HEK293 (cell line): ENCODE results near the gene CTXN3.

Source experiments
- CTCF ChIP-seq: fragments of 450-650 bp; formaldehyde crosslinking; IDR thresholded peaks from 2 replicates; pipeline ENCODE4 v1.5.1; 2016; ENCODE audit warnings: missing biosample characterization, missing genetic modification characterization
- HOXA7 ChIP-seq: sonication (generic); formaldehyde crosslinking; IDR thresholded peaks from 2 replicates; pipeline ENCODE4 v1.8.1; 2022; ENCODE audit warnings: missing genetic modification reagents, borderline replicate concordance
- WT1 ChIP-seq: fragments of 450-650 bp; formaldehyde crosslinking; IDR thresholded peaks from 2 replicates; pipeline ENCODE4 v1.5.1; 2016; ENCODE audit warnings: missing biosample characterization, missing genetic modification characterization
- ZBTB1 ChIP-seq: fragments of 450-650 bp; formaldehyde crosslinking; IDR thresholded peaks from 2 replicates; pipeline ENCODE4 v1.5.1; 2016; ENCODE audit warnings: missing biosample characterization, missing genetic modification characterization
- ZNF121 ChIP-seq: fragments of 450-650 bp; formaldehyde crosslinking; IDR thresholded peaks from 2 replicates; pipeline ENCODE4 v1.5.1; 2016; ENCODE audit warnings: missing biosample characterization, missing genetic modification characterization
- ZNF146 ChIP-seq: fragments of 450-650 bp; formaldehyde crosslinking; IDR thresholded peaks from 2 replicates; pipeline ENCODE4 v1.5.1; 2016; ENCODE audit warnings: missing biosample characterization, missing genetic modification characterization
- ZNF155 ChIP-seq: fragments of 450-650 bp; formaldehyde crosslinking; IDR thresholded peaks from 2 replicates; pipeline ENCODE4 v1.5.1; 2016; ENCODE audit warnings: missing biosample characterization, missing genetic modification characterization
- ZNF214 ChIP-seq: fragments of 450-650 bp; formaldehyde crosslinking; IDR thresholded peaks from 2 replicates; pipeline ENCODE4 v1.5.1; 2017; ENCODE audit warnings: missing biosample characterization, mild to moderate bottlenecking, missing genetic modification characterization, borderline replicate concordance
- ZNF391 ChIP-seq: fragments of 450-650 bp; formaldehyde crosslinking; IDR thresholded peaks from 2 replicates; pipeline ENCODE4 v1.5.1; 2016; ENCODE audit warnings: low read depth, missing biosample characterization, missing genetic modification characterization, borderline replicate concordance
- ZNF398 ChIP-seq: fragments of 450-650 bp; formaldehyde crosslinking; IDR thresholded peaks from 2 replicates; pipeline ENCODE4 v1.5.1; 2017; ENCODE audit warnings: missing biosample characterization, missing genetic modification characterization
- ZNF830 ChIP-seq: fragments of 450-650 bp; IDR thresholded peaks from 2 replicates; pipeline ENCODE4 v1.5.0; 2018; ENCODE audit warnings: missing biosample characterization, missing genetic modification characterization, low read depth, mild to moderate bottlenecking, moderate library complexity

- TF ChIP-seq ZNF830 (no peak), ZNF121 (tag by site-specific recombination) (no peak), HOXA7 (CRISPR knock-in tag) (no peak), CTCF (no peak), ZNF391 (tag by site-specific recombination) (no peak), ZBTB1 (tag by site-specific recombination) (no peak), ZNF398 (no peak), ZNF214 (no peak), WT1 (tag by site-specific recombination) (no peak), ZNF146 (tag by site-specific recombination) (no peak), ZNF155 (tag by site-specific recombination) (no peak)
These were observed 37.5 kb downstream of the CTXN3 start for GRCh38 chr5:127686424-127686823.
